ENCODE results near the gene SULF2. TPM values are rescaled to one million over a fixed set of nuclear protein-coding genes. Genes with fewer than 3 reads are reported as not detected.

SULF2 gene
- total and polyA plus RNA-seq, 2 of the 4 experiments (the other 2 are of a cell fraction), result 0.54 to 0.77 TPM

- no peaks in the 10 kb centered on the region for H3K36me3 ChIP-seq (ENCODE audit: control insufficient read depth, insufficient read depth, low read length)
- H3K4me2 ChIP-seq (ENCODE audit: low read depth, low read length), result no peak overlapping the region
- H3K79me1 ChIP-seq (ENCODE audit: low read depth in 1 of 2, low read length in 2 of 2), result no peaks in the 10 kb centered on the region
- no peak overlapping the region for H2AFZ ChIP-seq (replicated peaks; ENCODE audit: low read length, poor library complexity)
- H3K18ac ChIP-seq (ENCODE audit: low read depth, low read length), result no peak overlapping the region
- dilution Hi-C loops (cut with HindIII; ENCODE audit: low sequenced_read_pairs, unreplicated experiment) (no loop called here), intact Hi-C loops (cut with micrococcal nuclease) (loop anchor here (1.0 kb wide), 1 partner anchor 896 kb away; no protein-coding TSS in a partner anchor), in situ Hi-C loops (cut with MboI; ENCODE audit: low sequenced_read_pairs) (no loop called here)
- H3K56ac ChIP-seq (ENCODE audit: extremely low read depth, insufficient read depth, low read length), result no peak overlapping the region
- peaks cover 2% of the 10 kb centered on the region; the same call in 1 of the 2 replicates for H3K4me1 ChIP-seq (ENCODE audit: control insufficient read depth, insufficient read depth, low read length)
- no peaks in the 10 kb centered on the region; the same call in 1 of the 2 replicates for H3K27me3 ChIP-seq (ENCODE audit: control insufficient read depth, insufficient read depth, low read length)
- peak overlapping the region; percentile 2 for H2AK9ac ChIP-seq (replicated peaks; ENCODE audit: low read depth, low read length, poor library complexity)
- H3K9me1 ChIP-seq (ENCODE audit: insufficient read depth, low read length), result no peaks in the 10 kb centered on the region
- no peak overlapping the region for H2BK5ac ChIP-seq (ENCODE audit: low read depth, low read length, poor library complexity, severe bottlenecking)
- ATAC-seq (ENCODE audit: low read depth) (peak; percentile 83), DNase-seq (peak; percentile 73)
- no peak overlapping the region for H3K4ac ChIP-seq (ENCODE audit: low read depth, low read length)
- H2BK20ac ChIP-seq (ENCODE audit: low read depth, low read length), result no peak overlapping the region
- H3K9me3 ChIP-seq (ENCODE audit: control insufficient read depth, insufficient read depth, low read length), result no peaks in the 10 kb centered on the region
- peak; percentile 57 for TF ChIP-seq SMC3 (IDR thresholded peaks at IDR 0.05; ENCODE audit: low read depth, low read length)
- TF ChIP-seq POLR2A (IDR thresholded peaks at IDR 0.05; ENCODE audit: low read depth, low read length), result no peak
- peak; percentile 68 for TF ChIP-seq RAD21 (IDR thresholded peaks at IDR 0.05; ENCODE audit: low read length)
- no peak for TF ChIP-seq MAZ (IDR thresholded peaks at IDR 0.05; ENCODE audit: borderline replicate concordance, low read depth, low read length)
- TF ChIP-seq CTCF (conservative IDR thresholded peaks at IDR 0.05; ENCODE audit: low read depth, low read length), result peak; percentile 80
- TF ChIP-seq NFE2L2 (IDR thresholded peaks at IDR 0.05; ENCODE audit: low read depth, low read length), result no peak
- no peak overlapping the region for H4K5ac ChIP-seq (ENCODE audit: low read depth, low read length)
- no peak overlapping the region for H2BK120ac ChIP-seq (ENCODE audit: low read depth, low read length)
- ChIA-PET POLR2A (ENCODE audit: unreplicated experiment) (no interaction called here), CTCF (interaction anchor here (0.5 to 0.6 kb wide), 2 partner anchors 12 to 895 kb away, joined by 3 to 4 read pairs; no protein-coding TSS in a partner anchor)
- no peak overlapping the region for H3K14ac ChIP-seq (replicated peaks; ENCODE audit: low read depth, low read length)
- H3K27ac ChIP-seq (ENCODE audit: insufficient read depth, low read length), result no peak overlapping the region
- H4K8ac ChIP-seq (ENCODE audit: low read depth in 2 of 2, low read length in 2 of 2), result no peak overlapping the region
- no peak overlapping the region for H4K91ac ChIP-seq (ENCODE audit: insufficient read depth, low read depth, low read length)
- no peak overlapping the region for H2BK15ac ChIP-seq (ENCODE audit: low read depth, low read length)
- no peak overlapping the region for H3K9ac ChIP-seq (ENCODE audit: low read depth, low read length)
- H3K4me3 ChIP-seq (ENCODE audit: insufficient read depth, low read depth, low read length), result no peak overlapping the region
- no peak overlapping the region for H2AK5ac ChIP-seq (ENCODE audit: low read depth, low read length)
- no TSS peak for BruUV-seq (replicated peaks)
- 93% methylated on average over 3 of the region's 18 CpGs; no CpG with 5 or more reads in 1 of the 2 experiments for WGBS, 2 experiments (ENCODE audit: extremely low coverage in 2 of 2, insufficient read length in 1 of 2)
- H3K23ac ChIP-seq (ENCODE audit: low read depth, low read length), result no peak overlapping the region
- H4K20me1 ChIP-seq (ENCODE audit: insufficient read depth, low read length), result no peaks in the 10 kb centered on the region
Observed at GRCh38 chr20:47725248-47725973, 59.9 kb downstream of the SULF2 start.

Measured in IMR-90 (cell line).